IPS-18c (cell line): ENCODE results near the gene CENPP.
"Not testable (repeated sequence)": the region's sequence is repeated elsewhere in the genome, so short reads cannot be mapped to it uniquely, and the experiment has no call there.

Experiments
- H3K4me3 ChIP-seq: 2 replicates; pipeline ENCODE4 v1.7.0; 2013; ENCODE audit warnings: low read depth, mild to moderate bottlenecking, low read length, moderate library complexity; ENCODE audit not compliant: insufficient read depth
- H3K9me3 ChIP-seq: one replicate; pipeline ENCODE4 v1.6.1; 2013; ENCODE audit warnings: mild to moderate bottlenecking, low read length, moderate library complexity; ENCODE audit not compliant: control insufficient read depth, insufficient read depth

The CENPP gene

DNA sequence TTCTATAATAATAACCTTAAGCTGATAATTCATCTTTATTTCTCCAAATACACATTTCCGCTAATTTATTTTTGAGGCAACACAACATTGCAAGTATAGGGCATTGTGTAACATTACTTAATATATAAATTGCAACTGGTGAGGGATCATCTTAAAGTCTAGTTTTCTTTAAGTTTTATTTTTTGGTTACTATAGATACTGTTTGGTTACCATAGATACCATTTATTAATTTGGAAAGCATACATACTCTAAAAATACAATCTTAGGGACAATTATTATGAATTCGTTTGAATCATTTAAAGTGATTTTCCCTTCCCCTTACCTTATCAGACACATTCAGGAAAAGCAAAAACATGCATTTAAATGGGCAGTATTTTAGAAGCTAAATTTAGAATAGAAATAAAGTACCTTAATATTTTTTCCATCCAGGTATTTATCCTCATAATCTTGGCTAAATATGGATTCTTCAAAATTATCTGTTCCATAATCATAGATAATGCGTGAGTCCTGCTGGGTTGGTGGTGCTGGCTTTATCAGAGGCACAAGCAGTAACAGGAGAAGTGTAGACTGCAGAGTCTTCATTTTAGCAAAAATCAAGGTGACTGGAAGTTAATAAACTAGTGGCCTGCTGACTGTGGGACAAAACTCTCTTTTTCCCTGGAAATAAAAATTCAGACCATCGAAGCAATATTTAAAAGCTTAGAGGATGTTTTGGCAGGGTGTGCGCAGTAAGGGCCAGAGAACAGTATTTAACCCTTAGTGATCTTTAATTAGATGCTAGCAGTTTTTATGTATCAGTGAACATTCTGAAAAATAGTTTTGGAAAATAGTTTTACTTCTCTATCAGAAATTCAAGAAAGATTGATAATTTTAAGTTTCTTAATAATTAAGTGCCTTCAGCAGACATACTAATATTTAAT is 77.3 kb downstream of the CENPP start:
- H3K9me3 ChIP-seq, result no peaks in the 10 kb centered on the region
- no peak overlapping the region for H3K4me3 ChIP-seq

- H3K4me3 ChIP-seq, result no peak within 1 kb of the TSS
- no peaks in the 10 kb centered on the region for H3K9me3 ChIP-seq
These were observed 78.5 kb downstream of the CENPP start, which contains the start of gene OGN for GRCh38 chr9:92404042-92404836. Gene OGN, minus strand, starts transcription at chr9:92404578. Its CDS starts 1,171 bp downstream, at chr9:92403407.

DNA sequence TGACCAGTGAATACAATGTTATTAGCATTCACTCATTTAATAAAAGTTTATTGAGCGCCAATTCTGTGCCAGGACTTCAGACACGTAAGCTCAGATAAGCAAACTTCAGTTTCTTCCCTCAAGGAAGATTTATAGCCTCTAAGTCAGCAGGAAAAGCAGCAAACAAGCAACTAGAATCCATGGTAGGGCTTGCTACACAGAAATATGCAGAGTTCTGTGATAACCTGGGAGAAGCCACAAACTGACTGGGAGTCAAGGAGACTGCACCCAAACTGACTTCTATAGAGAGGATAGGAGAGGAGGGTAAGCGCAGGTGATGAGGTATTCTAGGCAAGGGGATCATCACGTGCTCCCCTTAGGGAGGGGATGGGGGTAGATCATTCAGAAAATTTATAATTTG is 80.1 kb downstream of the CENPP start:
- Histone ChIP-seq H3K4me3 (no peak overlapping the region), H3K9me3 (no peaks in the 10 kb centered on the region)

GRCh38 chr9:92406477-92406876 is 80.7 kb downstream of the CENPP start:
- no peaks in the 10 kb centered on the region for H3K9me3 ChIP-seq
- H3K4me3 ChIP-seq, result no peak overlapping the region

DNA sequence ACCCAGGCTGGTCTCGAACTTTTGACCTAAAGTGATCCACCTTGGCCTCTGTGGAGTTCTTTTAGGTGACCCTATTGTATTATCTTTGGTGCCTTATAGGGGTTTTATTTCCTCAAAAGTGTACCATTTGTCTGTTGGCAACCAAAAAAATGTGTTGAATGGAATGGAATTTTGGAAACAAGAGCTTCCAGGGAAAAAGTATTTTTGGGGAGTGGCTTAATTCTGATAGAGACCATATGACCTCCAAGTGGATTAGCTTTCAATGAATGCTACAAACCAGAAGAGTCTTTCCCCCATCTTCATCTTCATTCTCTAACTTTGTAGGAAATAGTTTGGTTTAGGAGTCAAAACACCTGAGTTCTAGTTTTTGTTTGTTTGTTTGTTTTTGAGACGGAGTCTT is 82.1 kb downstream of the CENPP start:
- Histone ChIP-seq H3K9me3 (no peaks in the 10 kb centered on the region), H3K4me3 (no peak overlapping the region)

DNA sequence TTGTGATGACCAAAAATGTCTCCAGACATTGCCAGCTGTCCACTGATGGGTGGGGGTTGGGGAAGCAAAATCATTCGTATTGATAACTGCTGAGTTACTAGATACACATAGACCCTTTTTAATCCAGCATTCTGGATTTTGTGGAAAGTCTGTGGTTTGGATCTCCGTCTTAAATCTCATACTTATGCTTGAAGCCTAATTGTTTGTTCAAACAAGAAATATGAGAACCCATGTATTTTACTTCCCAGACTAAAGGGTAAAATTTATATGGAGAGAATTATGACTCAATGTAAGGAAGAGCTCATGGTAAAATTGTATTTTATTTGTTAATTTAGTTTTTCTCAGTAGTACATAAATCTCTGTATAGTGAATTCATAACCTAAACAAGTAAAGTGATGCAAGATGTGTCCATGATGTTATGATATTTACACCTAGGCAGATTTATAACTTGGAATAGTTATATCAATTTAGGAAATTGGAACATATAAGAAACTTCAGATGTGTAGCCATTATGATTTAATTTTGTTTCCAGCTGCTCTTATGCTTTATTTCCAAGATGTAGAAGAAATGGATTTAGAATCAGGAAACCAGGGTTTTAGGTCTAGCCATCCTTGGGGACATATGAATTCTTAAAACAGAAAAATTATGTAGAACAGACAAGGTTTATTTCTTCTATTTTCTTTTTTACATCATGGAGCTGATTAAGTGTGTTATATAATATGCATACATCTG is 83.2 kb downstream of the CENPP start:
- no peaks in the 10 kb centered on the region for H3K9me3 ChIP-seq
- no peak overlapping the region for H3K4me3 ChIP-seq

- H3K4me3 ChIP-seq, H3K9me3 ChIP-seq: not testable (repeated sequence)
These were observed 85.4 kb downstream of the CENPP start for GRCh38 chr9:92411157-92411556.

GRCh38 chr9:92414566-92414965 is 88.8 kb downstream of the CENPP start:
- no peak overlapping the region for H3K4me3 ChIP-seq
- no peaks in the 10 kb centered on the region for H3K9me3 ChIP-seq

GRCh38 chr9:92422611-92423338 is 97.0 kb downstream of the CENPP start:
- Histone ChIP-seq H3K4me3 (no peak overlapping the region), H3K9me3 (no peaks in the 10 kb centered on the region)

DNA sequence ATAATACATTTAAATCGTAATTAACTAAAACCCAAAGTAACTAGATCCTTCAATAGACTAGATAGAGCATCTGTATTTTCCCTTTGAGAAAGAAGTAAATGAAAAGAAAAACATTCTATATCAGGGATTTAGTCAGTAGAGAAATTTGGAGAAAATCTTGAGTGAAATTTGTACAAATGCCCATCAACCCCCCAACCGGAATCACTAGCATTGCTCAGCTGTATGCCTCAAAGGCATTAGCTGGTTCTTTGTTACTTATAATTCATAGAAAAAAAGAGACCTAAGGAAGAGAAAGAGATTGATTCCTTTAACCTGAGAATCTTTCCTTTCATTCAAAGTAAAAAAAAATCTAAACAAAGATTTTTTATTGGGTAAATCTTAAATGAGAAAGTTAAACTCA is 97.9 kb downstream of the CENPP start:
- H3K9me3 ChIP-seq, result no peaks in the 10 kb centered on the region
- H3K4me3 ChIP-seq, result no peak overlapping the region

DNA sequence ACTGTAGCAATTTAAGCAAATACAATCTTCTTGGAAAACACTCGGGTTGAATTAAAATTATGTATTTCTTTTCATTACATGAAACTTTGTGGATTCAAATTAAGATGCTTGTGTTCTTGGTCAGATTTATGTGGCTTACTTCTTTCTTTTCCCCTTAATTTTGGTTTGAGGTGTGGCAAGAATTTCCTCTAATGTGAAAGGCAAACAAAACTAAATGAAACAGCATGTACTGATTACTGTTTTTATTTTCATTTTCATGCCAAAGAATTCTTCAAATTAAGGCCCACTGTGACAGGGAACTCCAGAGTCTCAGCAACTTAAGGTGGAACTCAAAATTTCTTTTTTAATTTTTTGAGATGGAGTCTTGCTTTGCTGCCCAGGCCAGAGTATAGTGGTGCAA is 98.6 kb downstream of the CENPP start, which contains the start of gene OMD:
TSS of gene OMD (minus strand) at position 132 of the 400 bp plus-strand sequence. CDS start 6,913 bp downstream, outside the sequence.
- Histone ChIP-seq H3K9me3 (no peaks in the 10 kb centered on the region), H3K4me3 (no peak within 1 kb of the TSS)

DNA sequence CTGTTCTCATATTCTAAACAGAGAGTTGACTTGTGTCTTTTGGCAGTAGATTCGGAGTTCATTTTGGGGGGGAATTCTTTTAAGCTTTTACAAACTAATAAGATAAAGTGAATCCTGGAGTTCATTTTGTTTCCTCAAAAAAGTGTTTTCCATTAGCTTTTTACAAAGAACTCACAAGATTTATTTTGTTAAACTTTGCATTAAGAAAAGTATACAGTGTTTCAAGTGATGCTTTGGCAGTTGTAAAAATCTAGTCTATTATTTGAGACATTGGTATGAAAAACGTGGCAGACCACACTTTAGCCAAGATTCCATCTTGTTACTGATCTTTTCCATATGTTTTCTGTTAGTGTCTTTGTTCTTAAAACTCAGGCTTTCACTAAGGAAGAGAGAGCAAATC is 99.7 kb downstream of the CENPP start:
- Histone ChIP-seq H3K4me3 (no peak overlapping the region), H3K9me3 (no peaks in the 10 kb centered on the region)

- Histone ChIP-seq H3K4me3 (no peak overlapping the region), H3K9me3 (no peaks in the 10 kb centered on the region)
These were observed 100.9 kb downstream of the CENPP start for GRCh38 chr9:92426501-92427145.

DNA sequence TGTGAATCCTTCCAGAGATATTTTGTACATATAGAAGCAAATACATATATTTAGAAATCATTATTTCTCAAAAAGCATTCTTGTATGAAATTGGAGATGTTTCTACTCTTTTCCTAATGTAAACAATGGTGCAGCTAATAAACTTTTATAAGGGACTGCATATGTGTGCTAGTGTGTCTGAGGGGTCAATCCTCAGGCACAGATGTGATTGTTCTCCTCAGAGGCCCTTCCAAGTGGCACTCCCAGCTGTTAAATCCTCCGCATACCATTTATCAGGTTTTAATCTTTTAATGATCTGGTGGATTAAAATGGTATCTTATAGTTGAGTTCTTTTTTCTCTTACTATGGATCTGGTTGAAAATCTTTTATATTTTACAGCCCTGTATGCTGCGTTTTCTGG is 104.1 kb downstream of the CENPP start:
- Histone ChIP-seq H3K9me3 (no peaks in the 10 kb centered on the region), H3K4me3 (no peak overlapping the region)

GRCh38 chr9:92432350-92432749 is 106.6 kb downstream of the CENPP start:
- Histone ChIP-seq H3K4me3 (no peak overlapping the region), H3K9me3 (no peaks in the 10 kb centered on the region)

GRCh38 chr9:92432972-92433548 is 107.3 kb downstream of the CENPP start:
- H3K4me3 ChIP-seq, result no peak overlapping the region

More at GRCh38 chr9:92432972-92433548, 107.3 kb downstream of the CENPP start:
- H3K9me3 ChIP-seq, result no peaks in the 10 kb centered on the region
